NT2/D1 (cell line): ENCODE results near the gene C21orf91.

Experiments
- DNase-seq: peaks from one replicate; pipeline ENCODE4 v3.0.0-alpha.2; 2011; ENCODE audit warnings: low read depth, low spot score
- H3K27me3 ChIP-seq: 2 replicates; pipeline ENCODE4 v1.6.0; 2011; ENCODE audit warnings: mild to moderate bottlenecking; ENCODE audit not compliant: insufficient read length, insufficient read depth
- H3K36me3 ChIP-seq: 2 replicates; pipeline ENCODE4 v1.6.1; 2011; ENCODE audit warnings: mild to moderate bottlenecking, low read length, mixed read lengths; ENCODE audit not compliant: insufficient read depth, insufficient read length
- H3K4me1 ChIP-seq: 2 replicates; pipeline ENCODE4 v1.5.1; 2011; ENCODE audit not compliant: insufficient read depth, insufficient read length
- H3K4me3 ChIP-seq: 2 replicates; pipeline ENCODE4 v1.5.1; 2011; ENCODE audit warnings: low read depth; ENCODE audit not compliant: insufficient read length
- H3K9ac ChIP-seq: 2 replicates; pipeline ENCODE4 v1.6.0; 2011; ENCODE audit warnings: low read depth; ENCODE audit not compliant: insufficient read length
- H3K9me3 ChIP-seq: 2 replicates; pipeline ENCODE4 v1.5.1; 2011; ENCODE audit warnings: mild to moderate bottlenecking, low read length; ENCODE audit not compliant: insufficient read depth
- SUZ12 ChIP-seq: IDR thresholded peaks from 2 replicates; pipeline ENCODE4 v1.6.1; 2011; ENCODE audit not compliant: insufficient read length, insufficient read depth; ENCODE audit errors: extremely low read depth
- YY1 ChIP-seq: IDR thresholded peaks from 2 replicates; pipeline ENCODE4 v1.6.1; 2011; ENCODE audit not compliant: insufficient read length, insufficient read depth
- ZNF274 ChIP-seq: IDR thresholded peaks from 2 replicates; pipeline ENCODE4 v1.6.1; 2011; ENCODE audit warnings: mild to moderate bottlenecking, low read depth, low read length

C21orf91 gene

GRCh38 chr21:17769447-17769845 lies 49.7 kb downstream of the C21orf91 start:
- no peak for DNase-seq
- TF ChIP-seq ZNF274 (no peak), SUZ12 (no peak), YY1 (no peak)
- no peak overlapping the region for H3K4me3 ChIP-seq

GRCh38 chr21:17768840-17769446 lies 50.2 kb downstream of the C21orf91 start:
- no peaks in the 10 kb centered on the region for H3K9me3 ChIP-seq
- no peak overlapping the region for H3K4me3 ChIP-seq
- DNase-seq, result no peak
- no peaks in the 10 kb centered on the region for H3K27me3 ChIP-seq
- H3K9ac ChIP-seq, result no peak overlapping the region
- no peaks in the 10 kb centered on the region for H3K36me3 ChIP-seq
- no peak for TF ChIP-seq SUZ12
- no peak for TF ChIP-seq ZNF274
- no peak for TF ChIP-seq YY1
- H3K4me1 ChIP-seq, result no peaks in the 10 kb centered on the region

More at GRCh38 chr21:17769447-17769845, 49.7 kb downstream of the C21orf91 start:
- Histone ChIP-seq H3K4me1 (no peaks in the 10 kb centered on the region), H3K9me3 (no peaks in the 10 kb centered on the region), H3K9ac (no peak overlapping the region), H3K36me3 (no peaks in the 10 kb centered on the region), H3K27me3 (no peaks in the 10 kb centered on the region)

DNA sequence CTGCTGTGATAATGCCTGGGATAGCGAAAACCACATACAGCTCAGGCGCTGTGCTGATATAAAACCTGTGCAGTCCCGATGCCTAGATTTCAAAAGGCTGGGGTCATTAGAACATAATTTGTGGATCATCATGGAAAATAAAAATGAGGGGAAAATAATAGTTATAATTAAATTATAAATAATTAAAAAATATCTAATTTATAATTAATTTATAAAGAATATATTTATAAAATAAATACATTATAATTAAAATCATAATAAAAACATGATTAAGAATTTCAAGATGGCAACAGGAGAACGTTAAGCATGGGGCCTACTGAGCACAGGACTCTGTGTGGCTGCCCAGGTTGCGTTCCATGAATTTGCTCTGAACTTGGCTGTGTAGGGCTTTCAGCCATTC lies 53.9 kb downstream of the C21orf91 start:
- DNase-seq, result no peak
- no peaks in the 10 kb centered on the region for H3K9me3 ChIP-seq
- H3K36me3 ChIP-seq, result no peaks in the 10 kb centered on the region
- no peak for TF ChIP-seq YY1
- TF ChIP-seq SUZ12, result no peak
- no peak for TF ChIP-seq ZNF274
- no peaks in the 10 kb centered on the region for H3K4me1 ChIP-seq
- no peak overlapping the region for H3K9ac ChIP-seq
- no peaks in the 10 kb centered on the region for H3K27me3 ChIP-seq
- H3K4me3 ChIP-seq, result no peak overlapping the region

- no peaks in the 10 kb centered on the region for H3K27me3 ChIP-seq
- no peaks in the 10 kb centered on the region for H3K36me3 ChIP-seq
- H3K4me1 ChIP-seq, result no peaks in the 10 kb centered on the region
- TF ChIP-seq YY1, result no peak
- TF ChIP-seq SUZ12, result no peak
- TF ChIP-seq ZNF274, result no peak
- H3K9me3 ChIP-seq, result peaks cover 3% of the 10 kb centered on the region; the same call in 1 of the 2 replicates
- DNase-seq, result no peak
- no peak overlapping the region for H3K4me3 ChIP-seq
- H3K9ac ChIP-seq, result no peak overlapping the region
Measured at GRCh38 chr21:17763288-17764037, 55.7 kb downstream of the C21orf91 start.

- H3K9me3 ChIP-seq, result peaks cover 14% of the 10 kb centered on the region; the same call in 1 of the 2 replicates
- TF ChIP-seq ZNF274 (no peak), YY1 (no peak), SUZ12 (no peak)
- no peak overlapping the region for H3K4me3 ChIP-seq
- no peak for DNase-seq
- no peak overlapping the region for H3K9ac ChIP-seq
- no peaks in the 10 kb centered on the region for H3K36me3 ChIP-seq
- no peaks in the 10 kb centered on the region for H3K27me3 ChIP-seq
- no peaks in the 10 kb centered on the region for H3K4me1 ChIP-seq
Measured at GRCh38 chr21:17759511-17760178, 59.5 kb downstream of the C21orf91 start.

GRCh38 chr21:17758683-17759082 lies 60.5 kb downstream of the C21orf91 start:
- Histone ChIP-seq H3K27me3 (no peaks in the 10 kb centered on the region), H3K36me3 (no peaks in the 10 kb centered on the region), H3K9me3 (peaks cover 14% of the 10 kb centered on the region; the same call in 1 of the 2 replicates), H3K4me3 (no peak overlapping the region), H3K4me1 (no peaks in the 10 kb centered on the region), H3K9ac (no peak overlapping the region)
- no peak for TF ChIP-seq ZNF274
- TF ChIP-seq YY1, result no peak
- TF ChIP-seq SUZ12, result no peak
- DNase-seq, result no peak

GRCh38 chr21:17757671-17758070 lies 61.5 kb downstream of the C21orf91 start:
- Histone ChIP-seq H3K27me3 (no peaks in the 10 kb centered on the region), H3K4me3 (no peak overlapping the region), H3K9me3 (peaks cover 14% of the 10 kb centered on the region; the same call in 1 of the 2 replicates), H3K36me3 (no peaks in the 10 kb centered on the region), H3K9ac (no peak overlapping the region), H3K4me1 (no peaks in the 10 kb centered on the region)
- no peak for TF ChIP-seq YY1
- no peak for TF ChIP-seq SUZ12
- no peak for TF ChIP-seq ZNF274
- DNase-seq, result no peak
